Measurements from ENCODE around the gene ZNF679.
"Not testable (repeated sequence)": the region's sequence is repeated elsewhere in the genome, so short reads cannot be mapped to it uniquely, and the experiment has no call there.

- not testable (repeated sequence) for TF ChIP-seq CTCF (IDR thresholded peaks at IDR 0.05); ATF3 (CRISPR knock-in tag; conservative IDR thresholded peaks at IDR 0.05); AFF4 (CRISPR knock-in tag; IDR thresholded peaks at IDR 0.05; ENCODE audit: borderline replicate concordance); ZNF138 (CRISPR knock-in tag; conservative IDR thresholded peaks at IDR 0.05); STAT6 (CRISPR knock-in tag; conservative IDR thresholded peaks at IDR 0.05; ENCODE audit: low read depth); MXD4 (CRISPR knock-in tag; IDR thresholded peaks at IDR 0.05; ENCODE audit: borderline replicate concordance); ETV6 (CRISPR knock-in tag; IDR thresholded peaks at IDR 0.05); NFYB (CRISPR knock-in tag; conservative IDR thresholded peaks at IDR 0.05; ENCODE audit: low read depth); TCF7 (CRISPR knock-in tag; IDR thresholded peaks at IDR 0.05; ENCODE audit: low read depth); JUN (CRISPR knock-in tag; IDR thresholded peaks at IDR 0.05)
- TF ChIP-seq, protein P1, sequence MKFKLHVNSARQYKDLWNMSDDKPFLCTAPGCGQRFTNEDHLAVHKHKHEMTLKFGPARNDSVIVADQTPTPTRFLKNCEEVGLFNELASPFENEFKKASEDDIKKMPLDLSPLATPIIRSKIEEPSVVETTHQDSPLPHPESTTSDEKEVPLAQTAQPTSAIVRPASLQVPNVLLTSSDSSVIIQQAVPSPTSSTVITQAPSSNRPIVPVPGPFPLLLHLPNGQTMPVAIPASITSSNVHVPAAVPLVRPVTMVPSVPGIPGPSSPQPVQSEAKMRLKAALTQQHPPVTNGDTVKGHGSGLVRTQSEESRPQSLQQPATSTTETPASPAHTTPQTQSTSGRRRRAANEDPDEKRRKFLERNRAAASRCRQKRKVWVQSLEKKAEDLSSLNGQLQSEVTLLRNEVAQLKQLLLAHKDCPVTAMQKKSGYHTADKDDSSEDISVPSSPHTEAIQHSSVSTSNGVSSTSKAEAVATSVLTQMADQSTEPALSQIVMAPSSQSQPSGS (CRISPR knock-in tag; IDR thresholded peaks at IDR 0.05; ENCODE audit: borderline replicate concordance, low read depth), result not testable (repeated sequence)
- TF ChIP-seq, protein P2, sequence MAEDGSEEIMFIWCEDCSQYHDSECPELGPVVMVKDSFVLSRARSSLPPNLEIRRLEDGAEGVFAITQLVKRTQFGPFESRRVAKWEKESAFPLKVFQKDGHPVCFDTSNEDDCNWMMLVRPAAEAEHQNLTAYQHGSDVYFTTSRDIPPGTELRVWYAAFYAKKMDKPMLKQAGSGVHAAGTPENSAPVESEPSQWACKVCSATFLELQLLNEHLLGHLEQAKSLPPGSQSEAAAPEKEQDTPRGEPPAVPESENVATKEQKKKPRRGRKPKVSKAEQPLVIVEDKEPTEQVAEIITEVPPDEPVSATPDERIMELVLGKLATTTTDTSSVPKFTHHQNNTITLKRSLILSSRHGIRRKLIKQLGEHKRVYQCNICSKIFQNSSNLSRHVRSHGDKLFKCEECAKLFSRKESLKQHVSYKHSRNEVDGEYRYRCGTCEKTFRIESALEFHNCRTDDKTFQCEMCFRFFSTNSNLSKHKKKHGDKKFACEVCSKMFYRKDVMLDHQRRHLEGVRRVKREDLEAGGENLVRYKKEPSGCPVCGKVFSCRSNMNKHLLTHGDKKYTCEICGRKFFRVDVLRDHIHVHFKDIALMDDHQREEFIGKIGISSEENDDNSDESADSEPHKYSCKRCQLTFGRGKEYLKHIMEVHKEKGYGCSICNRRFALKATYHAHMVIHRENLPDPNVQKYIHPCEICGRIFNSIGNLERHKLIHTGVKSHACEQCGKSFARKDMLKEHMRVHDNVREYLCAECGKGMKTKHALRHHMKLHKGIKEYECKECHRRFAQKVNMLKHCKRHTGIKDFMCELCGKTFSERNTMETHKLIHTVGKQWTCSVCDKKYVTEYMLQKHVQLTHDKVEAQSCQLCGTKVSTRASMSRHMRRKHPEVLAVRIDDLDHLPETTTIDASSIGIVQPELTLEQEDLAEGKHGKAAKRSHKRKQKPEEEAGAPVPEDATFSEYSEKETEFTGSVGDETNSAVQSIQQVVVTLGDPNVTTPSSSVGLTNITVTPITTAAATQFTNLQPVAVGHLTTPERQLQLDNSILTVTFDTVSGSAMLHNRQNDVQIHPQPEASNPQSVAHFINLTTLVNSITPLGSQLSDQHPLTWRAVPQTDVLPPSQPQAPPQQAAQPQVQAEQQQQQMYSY (CRISPR knock-in tag; IDR thresholded peaks at IDR 0.05), result not testable (repeated sequence)
- TF ChIP-seq, protein P3, sequence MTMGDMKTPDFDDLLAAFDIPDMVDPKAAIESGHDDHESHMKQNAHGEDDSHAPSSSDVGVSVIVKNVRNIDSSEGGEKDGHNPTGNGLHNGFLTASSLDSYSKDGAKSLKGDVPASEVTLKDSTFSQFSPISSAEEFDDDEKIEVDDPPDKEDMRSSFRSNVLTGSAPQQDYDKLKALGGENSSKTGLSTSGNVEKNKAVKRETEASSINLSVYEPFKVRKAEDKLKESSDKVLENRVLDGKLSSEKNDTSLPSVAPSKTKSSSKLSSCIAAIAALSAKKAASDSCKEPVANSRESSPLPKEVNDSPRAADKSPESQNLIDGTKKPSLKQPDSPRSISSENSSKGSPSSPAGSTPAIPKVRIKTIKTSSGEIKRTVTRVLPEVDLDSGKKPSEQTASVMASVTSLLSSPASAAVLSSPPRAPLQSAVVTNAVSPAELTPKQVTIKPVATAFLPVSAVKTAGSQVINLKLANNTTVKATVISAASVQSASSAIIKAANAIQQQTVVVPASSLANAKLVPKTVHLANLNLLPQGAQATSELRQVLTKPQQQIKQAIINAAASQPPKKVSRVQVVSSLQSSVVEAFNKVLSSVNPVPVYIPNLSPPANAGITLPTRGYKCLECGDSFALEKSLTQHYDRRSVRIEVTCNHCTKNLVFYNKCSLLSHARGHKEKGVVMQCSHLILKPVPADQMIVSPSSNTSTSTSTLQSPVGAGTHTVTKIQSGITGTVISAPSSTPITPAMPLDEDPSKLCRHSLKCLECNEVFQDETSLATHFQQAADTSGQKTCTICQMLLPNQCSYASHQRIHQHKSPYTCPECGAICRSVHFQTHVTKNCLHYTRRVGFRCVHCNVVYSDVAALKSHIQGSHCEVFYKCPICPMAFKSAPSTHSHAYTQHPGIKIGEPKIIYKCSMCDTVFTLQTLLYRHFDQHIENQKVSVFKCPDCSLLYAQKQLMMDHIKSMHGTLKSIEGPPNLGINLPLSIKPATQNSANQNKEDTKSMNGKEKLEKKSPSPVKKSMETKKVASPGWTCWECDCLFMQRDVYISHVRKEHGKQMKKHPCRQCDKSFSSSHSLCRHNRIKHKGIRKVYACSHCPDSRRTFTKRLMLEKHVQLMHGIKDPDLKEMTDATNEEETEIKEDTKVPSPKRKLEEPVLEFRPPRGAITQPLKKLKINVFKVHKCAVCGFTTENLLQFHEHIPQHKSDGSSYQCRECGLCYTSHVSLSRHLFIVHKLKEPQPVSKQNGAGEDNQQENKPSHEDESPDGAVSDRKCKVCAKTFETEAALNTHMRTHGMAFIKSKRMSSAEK (CRISPR knock-in tag; IDR thresholded peaks at IDR 0.05; ENCODE audit: borderline replicate concordance), result not testable (repeated sequence)
Measured at GRCh38 chr7:64228174-64228573, at the start of gene ZNF679.

Data from WTC11 (cell line).